HG03558 (cell line): Measurements from ENCODE around the gene JAG1.
A peak's percentile ranks its signal among the peaks of the same experiment; 100 is the strongest.

ENCODE experiments used
- ATAC-seq: cut with Tn5 transposase; IDR thresholded peaks from one replicate; pipeline ENCODE4 v1.9.1; 2021; ENCODE audit warnings: moderate number of reproducible peaks; ENCODE audit not compliant: unreplicated experiment; ENCODE audit errors: extremely low read depth

The JAG1 gene

GRCh38 chr20:10701607-10702006 lies 27.8 kb upstream of the JAG1 start:
- ATAC-seq, result no peak

GRCh38 chr20:10699941-10700340 lies 26.1 kb upstream of the JAG1 start:
- no peak for ATAC-seq

- ATAC-seq, result no peak
Measured at GRCh38 chr20:10699489-10699888, 25.7 kb upstream of the JAG1 start.

GRCh38 chr20:10696650-10697049 lies 22.9 kb upstream of the JAG1 start:
- ATAC-seq, result no peak

- no peak for ATAC-seq
Measured at GRCh38 chr20:10689385-10689784, 15.6 kb upstream of the JAG1 start.

- ATAC-seq, result no peak
Measured at GRCh38 chr20:10687895-10688294, 14.1 kb upstream of the JAG1 start.

- ATAC-seq, result no peak
Measured at GRCh38 chr20:10686356-10687133, 12.7 kb upstream of the JAG1 start.

GRCh38 chr20:10683537-10683936 lies 9.7 kb upstream of the JAG1 start:
- no peak for ATAC-seq

- no peak for ATAC-seq
Measured at GRCh38 chr20:10682939-10683338, 9.1 kb upstream of the JAG1 start.

GRCh38 chr20:10681494-10681893 lies 7.7 kb upstream of the JAG1 start:
- ATAC-seq, result no peak

GRCh38 chr20:10680571-10680970 lies 6.8 kb upstream of the JAG1 start:
- ATAC-seq, result no peak

GRCh38 chr20:10679269-10679668 lies 5.5 kb upstream of the JAG1 start:
- no peak for ATAC-seq

GRCh38 chr20:10676518-10676917 lies 2.7 kb upstream of the JAG1 start:
- ATAC-seq, result no peak

- no peak for ATAC-seq
Measured at GRCh38 chr20:10675450-10675848, 1.6 kb upstream of the JAG1 start.

GRCh38 chr20:10674684-10675449 lies 1.1 kb upstream of the JAG1 start:
- ATAC-seq, result peak; percentile 26

GRCh38 chr20:10673176-10673841 lies 490 bp downstream of the JAG1 start:
- no peak for ATAC-seq

GRCh38 chr20:10672624-10673127 lies 1.1 kb downstream of the JAG1 start:
- no peak for ATAC-seq

- ATAC-seq, result no peak
Measured at GRCh38 chr20:10671919-10672623, 1.7 kb downstream of the JAG1 start.

GRCh38 chr20:10671221-10671918 lies 2.4 kb downstream of the JAG1 start:
- no peak for ATAC-seq
